BLaER1 treated with 17β-estradiol and CSF1 and Interleukin-3, amounts not matched to agents 10 nM and 100 nM (cell line): ENCODE data around the gene NLGN3.
A peak's percentile ranks its signal among the peaks of the same experiment; 100 is the strongest.

Source experiments
- H3K27ac ChIP-seq, 11 experiments: shearing (Covaris generic); formaldehyde crosslinking; 2 replicates each; pipeline ENCODE4 v1.8.1; 2022
- H3K27me3 ChIP-seq, 11 experiments: shearing (Covaris generic); formaldehyde crosslinking; 2 replicates each; pipeline ENCODE4 v1.8.1; 2022
- H3K36me3 ChIP-seq, 11 experiments: shearing (Covaris generic); formaldehyde crosslinking; 2 replicates each; pipeline ENCODE4 v1.8.1; 2022
- H3K4me1 ChIP-seq, 10 experiments: shearing (Covaris generic); formaldehyde crosslinking; 2 replicates each; pipeline ENCODE4 v1.8.1; 2022
- H3K4me2 ChIP-seq, 11 experiments: shearing (Covaris generic); formaldehyde crosslinking; 2 replicates each; pipeline ENCODE4 v1.8.1; 2022
- H3K4me3 ChIP-seq, 10 experiments: shearing (Covaris generic); formaldehyde crosslinking; 2 replicates each; pipeline ENCODE4 v1.8.1; 2022
- H3K9ac ChIP-seq, 11 experiments: shearing (Covaris generic); formaldehyde crosslinking; 2 replicates each; pipeline ENCODE4 v1.8.1; 2022
- H3K9me3 ChIP-seq, 11 experiments: shearing (Covaris generic); formaldehyde crosslinking; replicated peaks in 1 of 11; 2 replicates each; pipeline ENCODE4 v1.8.1; 2022
- H4K20me1 ChIP-seq, 11 experiments: shearing (Covaris generic); formaldehyde crosslinking; 2 replicates each; pipeline ENCODE4 v1.8.1; 2022
- Cebpa-rat ChIP-seq, 11 experiments: shearing (Covaris generic); IDR thresholded peaks; 2 replicates each; pipeline ENCODE4 v1.8.1; 2022

Gene NLGN3

GRCh38 chrX:71154641-71155040, 10.0 kb downstream of the NLGN3 start:
- TF ChIP-seq Cebpa-rat (IDR thresholded peaks at IDR 0.05) = no peak
- Histone ChIP-seq H3K9me3 (no peaks in the 10 kb centered on the region), H3K4me3 (no peak overlapping the region), H3K9ac (peak overlapping the region in 3 of 11 experiments; percentile 9 to 33 (median 10); a peak in 2 of 22 replicates), H3K27me3 (peaks cover 14 to 83% (median 54%) of the 10 kb centered on the region in 11 experiments), H4K20me1 (peaks cover 0 to 14% (median 0%) of the 10 kb centered on the region in 11 experiments; a peak in 4 of 22 replicates), H3K36me3 (peaks cover 0 to 9% (median 0%) of the 10 kb centered on the region in 11 experiments; a peak in 1 of 22 replicates), H3K27ac (peak overlapping the region in 9 of 11 experiments; percentile 2 to 55 (median 31); a peak in 10 of 22 replicates), H3K4me1 (peaks cover 13 to 61% (median 32%) of the 10 kb centered on the region in 10 experiments), H3K4me2 (peak overlapping the region; percentile 52 to 79 (median 59))

- Histone ChIP-seq H3K9ac (no peak overlapping the region), H4K20me1 (peaks cover 0 to 7% (median 0%) of the 10 kb centered on the region in 11 experiments; a peak in 5 of 22 replicates), H3K4me3 (no peak overlapping the region), H3K4me2 (no peak overlapping the region), H3K9me3 (no peaks in the 10 kb centered on the region), H3K27me3 (peaks cover 15 to 77% (median 41%) of the 10 kb centered on the region in 11 experiments), H3K4me1 (peaks cover 21 to 39% (median 26%) of the 10 kb centered on the region in 10 experiments), H3K27ac (no peak overlapping the region), H3K36me3 (peaks cover 0 to 9% (median 0%) of the 10 kb centered on the region in 11 experiments; a peak in 1 of 22 replicates)
- TF ChIP-seq Cebpa-rat (IDR thresholded peaks at IDR 0.05) = no peak
These were observed 14.0 kb downstream of the NLGN3 start for GRCh38 chrX:71158603-71159002.

- Histone ChIP-seq H3K4me2 (no peak overlapping the region), H3K27ac (no peak overlapping the region), H3K9me3 (no peaks in the 10 kb centered on the region), H4K20me1 (peaks cover 0 to 7% (median 0%) of the 10 kb centered on the region in 11 experiments; a peak in 4 of 22 replicates), H3K4me1 (peaks cover 20 to 37% (median 24%) of the 10 kb centered on the region in 10 experiments), H3K4me3 (no peak overlapping the region), H3K9ac (no peak overlapping the region), H3K36me3 (peaks cover 0 to 9% (median 0%) of the 10 kb centered on the region in 11 experiments; a peak in 1 of 22 replicates), H3K27me3 (peaks cover 18 to 77% (median 41%) of the 10 kb centered on the region in 11 experiments)
- no peak for TF ChIP-seq Cebpa-rat (IDR thresholded peaks at IDR 0.05)
These were observed 14.7 kb downstream of the NLGN3 start for GRCh38 chrX:71159335-71159734.

GRCh38 chrX:71160475-71160874, 15.8 kb downstream of the NLGN3 start:
- Histone ChIP-seq H3K9ac (no peak overlapping the region), H3K36me3 (peaks cover 0 to 9% (median 0%) of the 10 kb centered on the region in 11 experiments; a peak in 1 of 22 replicates), H3K27me3 (peaks cover 30 to 77% (median 47%) of the 10 kb centered on the region in 11 experiments; a peak in 21 of 22 replicates), H3K27ac (no peak overlapping the region), H3K4me3 (no peak overlapping the region), H3K4me2 (no peak overlapping the region), H3K4me1 (peaks cover 11 to 32% (median 17%) of the 10 kb centered on the region in 10 experiments; a peak in 18 of 20 replicates), H3K9me3 (no peaks in the 10 kb centered on the region), H4K20me1 (peaks cover 0 to 5% (median 0%) of the 10 kb centered on the region in 11 experiments; a peak in 4 of 22 replicates)
- no peak for TF ChIP-seq Cebpa-rat (IDR thresholded peaks at IDR 0.05)

GRCh38 chrX:71162981-71163380, 18.3 kb downstream of the NLGN3 start:
- Histone ChIP-seq H3K9me3 (peaks cover 0 to 12% (median 0%) of the 10 kb centered on the region in 11 experiments; a peak in 5 of 22 replicates), H4K20me1 (peaks cover 0 to 8% (median 0%) of the 10 kb centered on the region in 11 experiments; a peak in 5 of 22 replicates), H3K4me2 (peak overlapping the region in 9 of 11 experiments; percentile 2 to 56 (median 46); a peak in 12 of 22 replicates), H3K4me1 (peaks cover 11 to 42% (median 28%) of the 10 kb centered on the region in 10 experiments; a peak in 18 of 20 replicates), H3K27ac (no peak overlapping the region), H3K27me3 (peaks cover 45 to 92% (median 67%) of the 10 kb centered on the region in 11 experiments; a peak in 21 of 22 replicates), H3K36me3 (peaks cover 0 to 22% (median 5%) of the 10 kb centered on the region in 11 experiments; a peak in 8 of 22 replicates), H3K4me3 (no peak overlapping the region), H3K9ac (no peak overlapping the region)
- TF ChIP-seq Cebpa-rat (IDR thresholded peaks at IDR 0.05) = no peak

GRCh38 chrX:71164071-71164470, 19.4 kb downstream of the NLGN3 start:
- peaks cover 0 to 8% (median 0%) of the 10 kb centered on the region in 11 experiments; a peak in 5 of 22 replicates for H4K20me1 ChIP-seq
- peaks cover 0 to 20% (median 5%) of the 10 kb centered on the region in 11 experiments; a peak in 8 of 22 replicates for H3K36me3 ChIP-seq
- peaks cover 45 to 82% (median 69%) of the 10 kb centered on the region in 11 experiments; a peak in 21 of 22 replicates for H3K27me3 ChIP-seq
- TF ChIP-seq Cebpa-rat (IDR thresholded peaks at IDR 0.05) = no peak
- no peak overlapping the region for H3K27ac ChIP-seq
- H3K4me3 ChIP-seq = no peak overlapping the region
- H3K9ac ChIP-seq = no peak overlapping the region
- H3K9me3 ChIP-seq = peaks cover 0 to 12% (median 0%) of the 10 kb centered on the region in 11 experiments; a peak in 5 of 22 replicates
- H3K4me2 ChIP-seq = peak overlapping the region in 5 of 11 experiments; percentile 32 to 50 (median 47); a peak in 6 of 22 replicates
- H3K4me1 ChIP-seq = peaks cover 11 to 39% (median 28%) of the 10 kb centered on the region in 10 experiments; a peak in 18 of 20 replicates

- Histone ChIP-seq H3K4me3 (no peak overlapping the region), H3K36me3 (peaks cover 0 to 20% (median 5%) of the 10 kb centered on the region in 11 experiments; a peak in 9 of 22 replicates), H3K4me1 (peaks cover 21 to 47% (median 36%) of the 10 kb centered on the region in 10 experiments), H3K27me3 (peaks cover 44 to 78% (median 68%) of the 10 kb centered on the region in 11 experiments; a peak in 21 of 22 replicates), H3K4me2 (peak overlapping the region in 8 of 11 experiments; percentile 12 to 46 (median 36); a peak in 7 of 22 replicates), H3K9me3 (peaks cover 0 to 12% (median 0%) of the 10 kb centered on the region in 11 experiments; a peak in 5 of 22 replicates), H3K9ac (no peak overlapping the region), H3K27ac (no peak overlapping the region), H4K20me1 (peaks cover 0 to 8% (median 0%) of the 10 kb centered on the region in 11 experiments; a peak in 5 of 22 replicates)
- TF ChIP-seq Cebpa-rat (IDR thresholded peaks at IDR 0.05) = no peak
These were observed 21.8 kb downstream of the NLGN3 start for GRCh38 chrX:71166461-71166860.

GRCh38 chrX:71167031-71167781, 22.6 kb downstream of the NLGN3 start:
- TF ChIP-seq Cebpa-rat (IDR thresholded peaks at IDR 0.05) = no peak

More at GRCh38 chrX:71167031-71167781, 22.6 kb downstream of the NLGN3 start:
- Histone ChIP-seq H3K4me1 (peaks cover 25 to 52% (median 38%) of the 10 kb centered on the region in 10 experiments), H3K27ac (no peak overlapping the region), H3K4me2 (peak overlapping the region in 1 of 11 experiments; percentile 41; a peak in 1 of 22 replicates), H3K36me3 (peaks cover 0 to 19% (median 5%) of the 10 kb centered on the region in 11 experiments; a peak in 9 of 22 replicates), H3K4me3 (no peak overlapping the region), H3K27me3 (peaks cover 50 to 78% (median 73%) of the 10 kb centered on the region in 11 experiments; a peak in 21 of 22 replicates), H4K20me1 (peaks cover 0 to 8% (median 0%) of the 10 kb centered on the region in 11 experiments; a peak in 5 of 22 replicates), H3K9me3 (peaks cover 0 to 12% (median 0%) of the 10 kb centered on the region in 11 experiments; a peak in 5 of 22 replicates), H3K9ac (no peak overlapping the region)
